GM18517 (cell line): ENCODE data around the gene C9.
"Not testable (repeated sequence)": the region's sequence is repeated elsewhere in the genome, so short reads cannot be mapped to it uniquely, and the experiment has no call there.

Experiments
- ATAC-seq: cut with Tn5 transposase; IDR thresholded peaks from one replicate; pipeline ENCODE4 v1.9.1; 2021; ENCODE audit warnings: mild to moderate bottlenecking, moderate library complexity; ENCODE audit not compliant: unreplicated experiment

The C9 gene

DNA sequence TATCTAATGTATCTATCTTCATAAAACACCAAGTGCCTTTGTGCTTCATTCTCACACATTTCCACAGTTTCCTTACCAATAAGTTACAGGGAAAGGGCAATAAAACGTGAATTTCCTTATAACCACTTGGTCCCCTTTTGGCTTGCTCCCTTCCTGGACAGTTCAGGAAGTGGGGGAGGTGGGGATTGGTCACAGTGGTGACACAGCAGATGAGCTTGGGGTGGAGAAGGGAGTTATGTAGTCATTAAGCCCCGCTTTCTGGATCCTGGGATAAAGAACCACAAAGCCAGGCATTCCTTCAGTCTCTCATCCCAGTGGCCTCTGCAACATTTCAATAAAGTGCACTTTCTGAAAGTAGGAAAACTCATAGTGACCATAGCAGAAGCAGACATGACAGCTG is 97.9 kb downstream of the C9 start:
- no peak for ATAC-seq

DNA sequence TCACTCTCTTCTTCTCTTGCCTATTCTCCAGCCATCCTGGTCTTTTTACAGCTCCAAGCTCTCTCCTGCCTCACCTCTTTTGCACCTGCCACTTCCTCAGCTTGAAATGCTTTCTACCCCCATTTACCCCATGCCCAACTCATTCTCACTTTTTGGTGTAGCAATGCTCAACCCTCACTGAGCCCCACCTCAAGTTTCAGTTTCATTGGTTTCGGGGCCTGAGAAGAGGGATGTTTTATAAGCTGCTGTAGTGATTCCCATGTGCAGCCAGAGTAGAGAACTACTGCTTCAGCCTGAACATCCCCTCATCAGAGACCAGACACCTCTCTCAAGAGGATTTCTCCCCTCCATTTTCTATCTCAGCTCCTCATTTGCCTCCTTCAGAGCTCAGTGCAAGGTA is 99.8 kb downstream of the C9 start:
- ATAC-seq = peak; percentile 89

DNA sequence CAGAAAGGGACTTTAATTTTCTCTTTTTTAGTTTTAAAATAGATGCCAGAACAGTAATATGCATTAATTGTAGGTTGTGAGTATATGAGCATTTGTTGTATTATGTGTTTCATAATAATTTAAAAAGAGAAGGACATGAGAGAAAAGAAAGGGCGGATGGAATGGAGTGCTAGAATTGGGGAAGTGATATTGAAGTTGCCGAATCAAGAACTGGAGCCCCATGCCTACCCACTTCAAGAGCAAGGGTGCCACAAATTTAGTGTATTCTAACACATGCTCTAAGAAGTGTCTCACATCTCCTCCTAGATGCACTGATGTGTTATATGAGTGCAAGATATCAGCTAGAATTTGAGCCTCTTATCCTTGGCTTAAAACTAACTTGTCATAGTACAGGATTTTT is 101.3 kb downstream of the C9 start:
- ATAC-seq = no peak

DNA sequence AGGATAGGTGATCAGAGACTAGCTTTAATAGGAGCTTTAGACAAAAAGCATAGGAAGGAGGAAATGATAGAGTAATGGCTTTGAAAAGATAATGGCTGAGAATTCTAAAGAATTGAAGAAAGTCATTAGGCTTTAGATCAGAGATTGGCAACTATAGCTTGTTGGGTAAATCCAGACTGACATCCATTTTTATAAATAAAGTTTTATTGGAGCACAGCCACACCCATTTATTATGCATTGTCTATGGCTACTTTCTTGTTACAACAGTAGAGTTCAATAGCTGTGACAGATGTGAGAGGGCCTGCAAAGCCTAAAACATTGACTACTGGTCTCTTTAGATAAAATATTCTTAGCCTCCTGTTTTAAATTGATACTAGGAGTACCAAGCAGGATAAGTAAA is 104.2 kb downstream of the C9 start:
- ATAC-seq = no peak

DNA sequence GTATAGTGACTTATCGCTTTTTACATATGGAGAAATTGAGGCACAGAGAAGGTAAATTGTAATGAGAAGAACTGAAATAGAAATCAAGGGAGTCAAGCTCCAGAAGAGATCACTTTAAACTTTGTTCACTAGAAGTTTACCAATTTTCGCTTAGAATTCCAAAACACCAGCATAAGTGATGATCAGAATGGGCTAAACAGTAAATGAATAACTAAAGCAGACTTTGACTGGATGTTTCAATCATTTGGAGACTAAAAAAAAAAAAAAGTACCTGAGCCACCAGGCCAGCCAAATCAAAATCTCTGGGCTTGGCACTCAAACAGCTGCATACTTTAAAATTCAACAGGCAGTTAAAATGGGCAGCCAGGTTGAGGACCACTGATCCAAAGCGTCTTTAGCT is 106.7 kb downstream of the C9 start:
- no peak for ATAC-seq

DNA sequence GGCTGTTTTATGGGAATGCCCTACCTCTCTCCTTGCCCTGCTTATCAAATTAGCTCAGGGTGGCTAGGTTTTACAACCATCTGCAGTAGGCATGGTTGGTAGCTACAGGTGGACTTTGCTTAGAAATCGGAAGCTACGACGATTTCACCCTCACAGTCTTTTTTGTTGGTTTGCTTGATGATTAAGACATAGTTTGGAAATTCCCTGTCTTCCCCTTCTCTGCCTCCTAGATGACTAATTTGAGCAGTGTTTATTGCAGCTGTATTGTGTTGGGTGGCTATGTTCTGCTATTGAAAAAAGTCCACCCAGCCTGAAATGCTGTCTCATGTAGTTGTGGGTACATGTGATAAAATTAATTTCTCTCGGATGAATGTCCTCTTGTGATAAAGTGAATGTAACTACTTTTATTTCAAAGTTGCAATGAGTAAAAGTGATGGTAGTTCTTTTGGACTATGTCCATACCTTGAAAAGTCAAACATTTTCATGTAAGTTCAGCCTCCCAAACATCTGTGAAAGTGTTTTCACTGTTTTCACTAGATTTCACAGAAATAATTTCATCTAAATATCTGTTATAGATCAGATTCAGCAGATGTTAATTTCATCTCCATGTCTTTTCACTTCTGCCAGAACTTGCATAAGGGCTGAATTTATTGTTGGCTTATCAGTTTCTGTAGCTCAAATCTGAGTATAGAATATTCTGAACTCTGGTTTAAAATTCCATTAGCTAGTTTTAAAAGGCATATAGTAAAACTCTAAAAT is 107.6 kb downstream of the C9 start:
- ATAC-seq = peak; percentile 43

DNA sequence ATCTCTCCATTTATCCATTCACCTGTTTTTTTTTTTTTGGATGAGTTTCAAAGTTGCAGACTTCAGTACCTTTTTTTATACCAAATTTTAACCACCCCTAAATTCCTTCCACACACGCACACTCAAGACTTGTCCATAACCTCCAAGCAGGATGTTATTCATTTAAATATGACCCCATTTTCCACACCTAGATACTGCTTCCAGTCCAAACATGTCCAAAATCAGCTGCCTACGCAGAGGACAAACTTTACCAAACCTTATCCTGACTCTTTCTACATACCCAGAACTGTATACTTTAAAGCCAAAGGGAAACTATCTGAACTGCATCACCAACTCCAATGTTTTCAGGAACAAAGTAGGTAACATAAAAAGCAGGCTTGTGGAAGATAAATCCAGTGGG is 108.9 kb downstream of the C9 start:
- ATAC-seq = no peak

DNA sequence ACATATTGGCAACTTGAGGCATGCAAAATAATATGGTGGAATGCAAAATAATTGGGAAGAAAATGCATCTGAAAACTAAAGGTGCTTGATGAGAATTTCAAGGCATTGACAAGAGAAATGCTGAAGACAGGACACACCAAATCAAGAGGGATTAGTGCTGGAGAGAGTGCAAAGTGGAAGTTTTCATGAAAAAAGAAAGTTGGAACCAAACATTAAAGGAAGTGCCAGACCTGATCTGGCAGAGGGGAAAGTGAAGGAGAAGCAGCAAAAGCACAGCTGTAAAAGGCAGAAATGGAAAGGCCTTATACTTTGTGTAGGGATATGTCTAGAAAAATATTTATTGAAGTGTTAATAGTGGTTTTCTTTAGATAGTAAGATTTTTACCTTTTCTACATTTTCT is 109.6 kb downstream of the C9 start:
- ATAC-seq = no peak

DNA sequence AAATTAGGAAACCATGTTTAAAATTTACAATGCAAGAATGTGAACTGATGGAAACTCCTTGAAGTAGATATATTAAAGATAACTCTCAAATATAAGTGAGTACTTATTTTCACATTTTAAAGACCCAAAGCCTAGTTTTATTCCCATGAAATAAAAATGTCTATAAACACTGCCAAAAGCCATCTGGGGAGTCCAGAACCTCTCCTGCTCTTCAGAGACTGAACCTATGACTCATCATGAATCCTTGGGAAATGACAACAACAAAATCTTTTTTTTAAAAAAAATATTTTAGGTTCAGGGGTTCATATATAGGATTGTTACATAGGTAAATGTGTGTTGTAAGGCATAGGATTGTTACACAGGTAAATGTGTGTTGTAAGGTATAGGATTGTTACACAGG is 111.1 kb downstream of the C9 start:
- no peak for ATAC-seq

DNA sequence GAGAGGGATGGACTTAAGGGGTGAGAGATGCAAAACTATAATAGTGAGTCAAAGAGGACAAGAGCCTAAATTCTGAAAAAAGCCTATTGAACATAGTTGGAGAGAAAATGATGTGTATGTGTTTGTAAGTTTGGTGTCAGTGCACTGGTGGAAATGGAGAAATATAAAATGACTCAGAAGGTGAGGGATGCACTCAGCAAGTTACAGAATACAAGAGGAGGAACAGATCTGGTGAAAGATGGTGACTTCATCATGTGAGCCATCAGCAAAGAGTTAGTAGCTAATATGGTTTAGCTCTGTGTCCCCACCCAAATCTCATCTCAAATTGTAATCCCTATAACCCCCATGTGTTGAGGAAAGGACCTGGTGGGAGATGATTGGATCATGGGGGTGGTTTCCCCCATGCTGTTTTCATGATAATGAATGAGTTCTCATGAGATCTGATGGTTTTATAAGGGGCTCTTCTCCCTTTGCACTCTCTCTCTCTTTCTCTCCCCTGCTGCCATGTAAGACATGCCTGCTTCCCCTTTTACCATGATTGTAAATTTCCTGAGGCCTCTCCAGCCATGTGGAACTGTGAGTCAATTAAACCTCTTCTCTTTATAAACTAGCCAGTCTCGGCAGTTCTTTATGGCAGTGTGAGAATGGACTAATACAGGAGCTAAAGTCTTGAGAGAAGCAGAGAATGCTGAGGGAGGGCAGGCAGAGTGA is 114.6 kb downstream of the C9 start:
- ATAC-seq = no peak

DNA sequence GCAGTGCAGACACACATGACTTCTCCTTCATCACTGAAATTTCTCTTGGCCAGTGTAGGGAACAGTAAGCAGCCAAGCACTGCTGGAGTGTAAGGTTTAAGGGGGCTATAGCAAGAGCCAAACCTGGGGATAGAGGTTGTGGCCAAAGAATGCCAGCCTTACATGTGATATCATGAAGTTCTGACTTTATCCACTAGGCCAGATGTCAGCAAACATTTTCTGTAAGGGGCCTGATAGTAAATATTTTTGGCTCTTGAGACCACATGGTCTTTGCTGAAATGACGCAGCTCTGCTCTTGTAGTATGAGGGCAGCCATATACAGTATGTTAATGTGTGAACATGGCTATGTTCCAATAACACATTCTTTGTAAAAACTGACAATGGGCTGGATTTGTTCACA is 115.2 kb downstream of the C9 start:
- ATAC-seq = no peak

DNA sequence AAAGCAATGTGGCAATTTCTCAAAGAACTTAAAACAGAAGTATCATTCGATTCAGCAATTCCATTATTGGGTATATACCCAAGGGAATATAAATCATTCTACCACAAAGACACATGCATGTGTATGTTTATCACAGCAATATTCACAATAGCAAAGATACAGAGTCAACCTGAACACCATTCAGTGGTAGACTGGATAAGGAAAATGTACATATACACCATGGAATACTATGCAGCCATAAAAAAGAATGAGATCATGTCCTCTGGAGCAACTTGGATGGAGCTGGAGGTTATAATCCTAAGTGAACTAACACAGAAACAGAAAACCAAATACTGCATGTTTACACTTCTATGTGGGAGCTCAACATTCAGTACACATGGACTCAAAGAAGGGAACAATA is 123.5 kb downstream of the C9 start:
- no peak for ATAC-seq

DNA sequence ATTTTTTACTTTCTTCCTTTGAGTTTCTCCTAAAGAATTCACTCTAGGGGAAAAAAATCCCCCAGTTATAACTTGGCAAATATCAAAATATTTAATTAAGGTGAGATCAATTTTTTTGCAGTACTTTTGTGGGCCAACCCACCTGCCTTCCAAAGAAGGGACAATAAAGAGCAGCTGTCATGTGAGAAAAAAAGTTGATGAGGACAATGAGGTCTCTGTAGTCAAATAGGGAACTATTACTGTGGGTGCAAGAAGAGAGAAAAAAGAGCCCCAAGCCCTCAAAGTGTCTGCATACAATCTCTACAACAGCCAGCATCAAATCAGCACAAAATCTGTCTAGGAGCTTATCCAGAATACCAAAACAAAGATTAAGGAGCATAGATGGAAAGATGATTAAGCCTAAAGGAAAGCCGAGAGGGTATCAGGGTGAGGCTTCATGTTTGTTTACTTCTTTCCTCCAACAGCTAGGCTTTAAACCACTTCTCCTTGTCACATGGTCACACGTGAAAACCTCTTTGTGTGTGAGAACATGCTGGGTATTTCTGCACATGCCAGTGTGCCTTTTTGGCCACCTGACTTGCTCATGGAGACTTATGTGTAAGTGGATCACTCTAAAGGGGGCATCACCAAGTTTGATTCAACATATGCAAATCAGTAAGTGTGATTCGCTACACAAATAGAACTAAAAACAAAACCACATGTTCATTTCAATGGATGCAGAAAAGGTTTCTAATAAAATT is 125.8 kb downstream of the C9 start:
- no peak for ATAC-seq

DNA sequence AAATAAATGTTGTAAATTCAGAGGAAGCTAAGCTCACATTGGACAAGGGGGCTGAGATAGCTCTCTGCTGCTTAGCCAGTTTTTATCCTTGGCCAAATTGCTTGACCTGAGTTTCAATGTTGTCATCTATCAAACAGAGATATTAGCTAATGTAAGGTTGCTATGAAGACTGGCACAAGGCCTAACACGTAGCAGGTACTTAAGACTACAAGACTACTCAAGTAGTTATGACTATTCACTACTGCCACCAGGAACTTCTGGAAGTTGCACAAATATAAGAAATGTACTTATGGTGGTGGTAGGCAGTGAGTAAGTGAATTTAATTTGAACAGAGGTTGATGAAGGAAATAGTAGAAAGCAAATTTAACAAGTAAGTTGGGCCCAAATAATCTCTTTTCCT is 127.6 kb downstream of the C9 start:
- ATAC-seq = no peak

DNA sequence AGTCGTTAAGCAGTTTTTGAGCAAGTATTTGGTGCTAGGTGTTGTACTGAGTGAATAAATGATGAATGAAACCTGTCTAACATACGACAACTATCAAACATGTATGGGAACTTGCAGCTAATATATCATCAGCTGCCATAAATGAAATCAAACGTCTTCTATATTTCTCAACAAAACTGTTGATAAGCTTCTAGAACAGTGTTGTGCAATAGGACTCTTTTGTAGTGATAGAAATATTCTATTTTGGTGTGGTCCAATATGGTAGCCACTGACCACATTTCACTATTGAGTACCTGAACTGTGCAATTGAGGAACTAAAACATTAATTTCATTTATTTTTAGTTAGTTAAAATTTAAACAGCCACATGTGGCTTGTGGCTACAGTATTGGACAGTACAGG is 128.6 kb downstream of the C9 start:
- no peak for ATAC-seq

DNA sequence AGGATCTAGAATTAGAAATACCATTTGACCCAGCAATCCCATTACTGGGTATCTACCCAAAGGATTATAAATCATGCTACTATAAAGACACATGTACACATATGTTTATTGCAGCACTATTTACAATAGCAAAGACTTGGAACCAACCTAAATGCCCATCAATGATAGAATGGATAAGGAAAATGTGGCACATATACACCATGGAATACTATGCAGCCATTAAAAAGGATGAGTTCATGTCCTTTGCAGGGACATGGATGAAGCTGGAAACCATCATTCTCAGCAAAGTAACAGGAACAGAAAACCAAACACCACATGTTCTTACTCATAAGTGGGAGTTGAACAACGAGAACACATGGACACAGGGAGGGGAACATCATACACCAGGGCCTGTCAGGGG is 129.8 kb downstream of the C9 start:
- ATAC-seq = not testable (repeated sequence)
